HG03571 (cell line): ENCODE results near the gene CRMP1.

Source experiments
- ATAC-seq: cut with Tn5 transposase; IDR thresholded peaks from one replicate; pipeline ENCODE4 v1.9.1; 2021; ENCODE audit not compliant: unreplicated experiment

CRMP1 gene

DNA sequence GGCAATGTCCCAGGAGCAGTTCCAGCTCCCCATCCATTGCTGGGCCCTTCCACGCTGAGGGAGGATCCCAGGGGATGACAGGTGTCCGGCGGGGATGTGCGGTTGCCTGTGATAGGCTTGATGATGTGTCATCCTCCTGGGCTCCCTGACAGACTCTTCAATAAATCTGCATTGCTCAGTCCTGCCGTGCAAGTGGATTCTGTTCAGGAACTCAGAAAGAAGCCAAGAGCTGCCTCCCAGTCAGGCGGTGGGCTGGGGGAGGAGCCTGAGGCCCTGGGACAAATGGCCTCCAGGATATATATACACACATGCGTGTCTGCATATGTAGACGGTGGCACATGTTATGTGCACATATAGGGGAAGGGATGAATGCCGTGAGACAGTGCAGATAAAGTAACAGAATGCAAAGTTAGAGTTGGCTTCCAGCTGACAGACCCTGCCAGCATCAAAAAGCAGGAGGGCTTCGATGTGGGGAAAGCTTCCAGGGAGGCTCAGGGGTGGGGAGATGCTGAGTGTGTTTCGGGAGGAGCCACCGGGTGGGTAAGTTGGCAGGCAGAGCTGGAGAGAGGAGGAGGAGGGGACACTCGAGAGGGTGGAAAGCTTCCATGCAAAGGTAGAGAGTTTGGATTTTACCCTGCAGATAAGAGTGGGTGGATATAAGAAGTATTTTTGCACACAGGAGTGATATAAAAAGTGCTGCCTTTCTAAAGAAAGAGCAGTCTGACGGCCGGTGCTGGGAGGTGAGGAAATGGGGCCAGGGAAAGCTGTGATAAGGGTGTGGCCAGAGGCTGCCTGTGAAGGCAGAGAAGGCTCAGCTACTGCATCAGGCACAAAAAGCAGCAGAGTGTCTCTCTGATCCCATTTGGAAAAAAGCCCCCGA is 28.5 kb upstream of the CRMP1 start:
- ATAC-seq: no peak

DNA sequence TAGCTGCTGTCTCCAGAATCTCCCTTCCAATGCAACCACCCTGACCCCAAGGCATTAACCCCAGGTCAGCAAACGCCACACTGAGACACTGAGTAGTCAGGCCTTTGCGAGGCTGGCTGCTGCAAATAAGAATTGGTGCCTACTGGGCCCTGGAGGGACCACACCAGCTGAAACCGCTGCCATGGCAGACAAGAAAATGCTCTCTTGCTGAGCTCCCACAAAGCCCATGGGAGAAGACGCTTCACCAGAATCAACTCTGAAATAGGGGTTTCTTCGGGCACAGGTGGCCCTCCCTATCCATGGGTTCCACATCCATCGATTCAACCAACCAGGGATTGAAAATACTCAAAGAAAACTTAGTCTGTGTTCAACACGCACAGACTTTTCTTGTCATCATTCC is 26.7 kb upstream of the CRMP1 start:
- no peak for ATAC-seq

DNA sequence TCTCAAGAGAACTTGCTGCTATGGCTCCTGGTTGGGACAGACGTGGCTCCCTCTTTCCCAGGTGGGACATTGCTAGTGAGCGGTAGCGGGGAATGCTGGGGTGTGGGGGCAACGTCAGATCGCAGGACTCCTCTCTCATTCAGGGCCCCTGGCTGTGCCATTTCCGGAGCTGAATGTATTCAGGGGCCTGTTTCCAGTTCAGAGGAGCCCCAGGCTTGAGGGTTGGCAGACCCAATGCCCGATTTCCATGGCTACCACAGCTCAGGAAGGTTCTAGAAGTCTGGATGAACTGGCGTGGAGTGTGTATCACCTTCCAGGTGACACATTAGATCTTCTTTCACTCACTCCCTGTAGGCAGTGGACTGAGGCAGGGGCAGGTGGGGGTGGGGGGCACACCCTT is 26.2 kb upstream of the CRMP1 start:
- no peak for ATAC-seq

DNA sequence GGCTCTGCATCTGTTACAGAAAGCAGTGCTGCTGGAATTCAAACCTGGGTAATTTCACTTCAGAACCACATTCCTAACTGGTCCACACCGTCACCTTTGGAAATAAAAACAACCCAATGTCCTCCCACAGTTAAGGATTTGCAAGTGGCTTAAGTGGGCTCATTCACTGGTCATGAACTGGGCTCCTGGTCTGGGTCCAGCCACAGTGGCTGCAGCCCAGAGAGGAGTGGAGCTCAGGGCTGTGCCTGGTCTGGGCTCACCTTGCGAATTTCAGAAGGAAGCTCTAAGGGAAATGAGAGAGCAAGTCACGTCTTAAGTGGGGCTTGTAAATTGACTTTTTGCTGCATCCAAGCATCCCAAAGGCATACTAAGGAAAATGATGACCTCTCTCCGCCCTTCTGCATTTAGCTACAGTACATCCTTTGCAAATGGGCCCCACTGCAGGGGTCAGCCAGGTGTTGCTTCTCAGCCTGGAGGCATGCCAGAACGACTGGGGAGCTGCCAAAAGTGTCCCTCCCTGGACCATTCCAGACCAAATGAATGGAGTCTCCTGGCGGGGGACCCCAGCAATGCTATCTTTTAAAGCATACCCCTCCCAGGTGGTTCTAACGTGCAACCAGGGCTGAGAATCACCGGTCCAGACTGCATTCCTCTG is 25.6 kb upstream of the CRMP1 start:
- no peak for ATAC-seq

DNA sequence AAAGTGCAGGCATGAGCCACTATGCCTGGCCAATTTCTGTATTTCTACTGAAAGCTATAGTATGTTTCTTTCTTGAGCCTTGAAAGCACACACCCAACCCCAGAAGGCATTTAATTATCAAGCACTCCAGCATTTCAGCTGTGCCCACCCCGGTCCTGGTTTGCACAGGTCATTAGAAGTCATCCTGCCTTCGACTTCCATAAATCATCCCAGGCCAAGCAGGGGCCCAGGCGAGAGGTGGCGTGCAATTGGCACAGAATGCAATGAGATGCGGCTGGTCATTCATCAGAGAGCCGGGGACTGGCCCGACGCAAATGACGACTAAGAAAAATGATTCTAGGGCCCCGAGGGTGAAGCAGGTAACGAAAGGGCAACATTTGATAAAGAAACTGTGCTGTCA is 24.8 kb upstream of the CRMP1 start:
- no peak for ATAC-seq

DNA sequence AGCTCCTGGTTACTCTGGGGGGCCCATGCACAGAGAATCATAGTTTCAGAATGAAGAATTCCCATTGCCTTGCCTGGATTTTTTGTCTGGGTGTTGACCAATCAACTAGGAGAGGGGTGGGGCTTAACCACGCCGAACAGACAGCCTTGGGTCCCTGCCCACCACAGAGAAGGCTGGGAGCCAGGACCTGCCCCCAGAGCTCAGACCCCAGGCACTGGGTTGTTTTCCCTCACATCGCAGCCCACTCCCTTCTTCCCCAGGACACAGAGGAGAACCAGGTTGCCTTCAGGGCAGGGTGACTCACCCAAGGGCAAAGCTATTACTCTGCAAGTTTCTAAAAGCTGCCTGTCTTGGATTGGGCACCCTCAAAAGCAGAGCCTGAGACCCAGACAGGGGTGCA is 23.3 kb upstream of the CRMP1 start:
- ATAC-seq: no peak

DNA sequence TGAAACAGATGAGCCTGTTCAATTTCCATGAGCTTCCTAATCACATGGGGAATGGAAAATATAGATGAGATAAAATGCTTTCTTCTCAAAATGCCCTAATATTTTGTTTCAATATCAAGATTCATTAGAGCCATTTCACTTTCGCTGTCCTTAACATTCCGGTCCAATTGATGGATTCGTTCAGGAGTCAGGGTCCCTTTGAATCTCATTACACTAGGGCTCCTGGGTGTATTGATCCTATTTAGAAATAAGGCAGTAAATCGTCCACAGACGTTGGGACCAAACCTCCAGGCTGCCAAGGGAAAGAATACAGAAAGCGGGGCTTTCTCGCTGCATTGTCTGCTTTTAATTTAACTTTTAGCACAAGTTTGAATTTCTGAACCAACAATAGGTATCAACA is 20.6 kb upstream of the CRMP1 start:
- no peak for ATAC-seq

DNA sequence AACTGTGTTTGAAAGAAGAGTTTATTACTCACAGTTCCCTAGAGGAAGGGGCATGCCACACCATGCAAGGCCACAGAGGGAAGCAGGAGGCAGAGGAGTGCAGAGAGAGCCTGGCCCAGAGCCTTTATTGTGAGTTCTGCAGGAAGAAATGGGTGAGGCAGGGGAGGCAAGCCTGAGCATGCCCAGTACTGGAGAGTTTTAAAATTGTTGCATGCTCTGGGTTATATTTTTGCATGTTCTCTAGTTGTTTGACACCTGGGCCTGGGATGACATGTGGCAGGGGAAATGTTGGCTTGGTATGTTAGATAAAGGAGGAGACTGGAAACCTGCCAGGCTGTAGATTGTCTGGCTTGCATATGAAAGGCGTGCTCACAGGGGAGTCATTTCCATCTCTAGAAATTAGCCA is 19.7 kb upstream of the CRMP1 start:
- no peak for ATAC-seq

DNA sequence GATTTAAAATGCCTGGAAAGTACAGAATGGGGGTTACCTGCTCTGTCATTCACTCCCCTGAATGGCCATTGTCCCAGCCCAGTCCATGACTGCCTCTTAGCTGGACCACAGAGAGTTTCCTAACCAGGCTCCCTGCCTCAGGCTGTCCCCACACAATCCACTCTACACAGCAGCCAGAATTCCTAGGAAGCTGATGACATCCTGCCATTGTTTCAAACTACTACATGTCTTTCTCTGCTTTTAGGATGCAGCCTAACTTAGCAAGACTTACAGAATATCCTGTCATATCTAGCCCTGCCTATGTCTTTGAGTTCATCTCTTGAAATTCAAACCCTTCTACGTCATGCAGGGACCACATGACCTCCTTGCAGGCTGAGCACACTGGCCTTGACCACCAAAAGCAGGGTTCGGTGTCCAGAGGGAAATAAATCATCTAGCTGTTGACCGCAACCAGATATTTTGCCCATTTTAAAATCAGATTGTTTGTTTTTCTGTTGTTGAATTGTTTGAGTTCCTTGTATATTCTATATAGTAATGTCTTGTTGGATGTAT is 16.1 kb upstream of the CRMP1 start:
- ATAC-seq: no peak

DNA sequence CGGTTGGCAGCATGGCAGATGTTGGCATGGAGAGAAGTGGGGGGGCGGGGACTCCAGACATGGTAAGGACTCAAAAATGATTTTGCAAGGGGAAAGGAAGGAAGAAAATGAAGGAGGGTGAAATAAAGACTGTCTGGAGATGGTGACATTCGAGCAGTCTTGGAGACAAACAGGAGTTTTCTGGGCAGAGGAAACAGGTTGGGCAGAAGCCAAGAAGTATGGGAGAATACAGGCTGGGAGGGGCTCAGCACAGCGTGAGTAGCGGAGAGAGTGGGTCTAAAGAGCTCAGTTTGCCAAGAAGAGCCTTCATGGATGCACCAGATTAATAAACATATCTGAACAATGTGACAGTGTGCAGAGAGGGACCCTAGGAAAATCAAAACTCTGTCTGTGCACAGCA is 13.3 kb upstream of the CRMP1 start:
- ATAC-seq: no peak

DNA sequence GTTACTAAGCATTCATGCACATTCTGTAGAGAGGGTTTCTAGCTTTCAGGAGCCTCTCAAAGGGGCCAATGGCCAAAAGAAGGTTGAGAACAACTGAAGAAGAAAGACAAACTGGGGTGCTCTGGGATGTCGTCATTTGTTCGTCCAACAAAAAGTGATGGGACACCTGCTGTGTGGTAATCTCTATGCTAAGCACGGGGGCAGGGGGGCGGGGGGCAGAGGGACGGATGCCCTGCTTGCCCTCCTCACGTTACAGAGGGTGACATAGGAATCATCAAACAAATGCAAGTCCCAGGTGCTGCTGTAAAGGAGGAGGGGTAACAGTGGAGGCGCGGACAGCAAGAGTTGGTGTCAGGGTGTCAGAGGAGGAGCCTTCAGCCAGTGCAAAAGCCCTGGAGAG is 12.8 kb upstream of the CRMP1 start:
- ATAC-seq: no peak

DNA sequence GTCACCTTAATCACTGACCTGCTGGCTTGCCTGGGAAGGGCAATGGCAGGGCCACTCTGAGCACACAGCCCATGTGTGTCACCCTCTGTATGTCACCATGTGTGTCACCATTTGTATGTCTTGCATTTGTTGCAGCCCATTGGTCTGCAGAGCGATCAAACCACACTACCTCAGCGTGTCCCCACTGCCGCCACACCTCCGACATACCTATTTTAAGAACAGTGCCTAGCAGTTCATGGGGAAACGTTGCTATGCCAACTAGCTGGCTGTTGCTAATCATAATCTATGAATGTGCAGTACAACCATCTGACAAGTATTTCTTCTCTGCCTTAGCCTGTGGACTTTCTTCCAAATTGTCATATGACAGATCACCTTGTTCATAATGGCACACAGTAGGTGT is 8.0 kb upstream of the CRMP1 start:
- ATAC-seq: no peak

DNA sequence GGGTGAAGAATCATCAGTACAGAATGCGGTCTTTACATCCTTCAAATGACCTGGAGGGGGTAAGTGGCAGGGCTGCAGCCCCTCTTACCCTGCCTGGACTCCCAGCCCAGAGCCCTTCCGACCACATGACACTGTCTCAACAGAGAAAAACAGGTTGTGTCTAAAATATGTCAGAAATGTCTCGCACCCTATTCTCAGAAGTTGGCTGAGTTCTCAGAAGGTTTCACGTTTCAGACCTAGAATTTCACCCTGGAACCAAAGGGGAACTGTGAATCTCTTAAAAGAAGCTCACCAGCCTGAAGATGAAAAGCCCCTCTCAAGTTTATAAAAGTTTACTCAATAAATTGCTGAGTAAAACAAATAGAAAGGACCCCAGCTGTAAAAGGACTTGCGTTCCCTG is 7.0 kb upstream of the CRMP1 start:
- ATAC-seq: no peak

DNA sequence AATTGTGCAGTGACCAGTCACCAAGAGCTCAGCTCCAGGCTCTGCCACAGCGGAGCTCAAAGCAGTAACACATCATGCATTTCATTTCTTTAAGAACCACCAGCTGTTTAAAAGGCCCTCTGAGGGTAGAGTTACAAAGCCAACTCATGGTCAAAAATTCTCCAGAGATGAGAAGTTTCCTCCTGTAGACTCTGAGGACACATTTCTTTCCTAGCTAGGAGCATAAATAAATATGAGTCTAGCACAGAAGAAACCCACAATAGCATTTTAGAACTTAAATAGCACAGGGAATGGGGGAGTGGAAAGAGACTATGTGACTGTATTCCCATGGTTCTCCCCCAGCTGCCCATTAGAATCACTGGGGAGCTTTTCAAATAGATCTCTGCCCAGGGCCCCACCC is 6.5 kb upstream of the CRMP1 start:
- ATAC-seq: no peak

DNA sequence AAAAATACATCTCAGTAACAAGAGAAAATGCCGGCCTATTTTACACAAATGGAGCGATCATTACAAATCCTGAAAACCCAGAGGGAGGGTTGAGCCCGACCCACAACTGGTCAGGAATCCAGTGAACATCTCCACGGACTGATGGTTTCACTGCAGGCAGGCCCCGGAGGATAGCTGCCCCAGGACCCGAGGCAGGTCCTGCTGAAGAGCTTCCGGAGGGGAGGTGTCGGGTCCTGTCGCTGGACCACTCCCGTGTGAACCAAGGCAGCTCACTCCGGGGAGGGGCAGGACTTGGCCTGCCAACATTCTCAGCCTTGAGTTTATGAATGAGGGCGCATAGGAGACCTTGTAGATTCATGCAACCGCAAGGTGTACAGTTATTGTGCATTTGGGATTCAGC is 4.8 kb upstream of the CRMP1 start:
- no peak for ATAC-seq

DNA sequence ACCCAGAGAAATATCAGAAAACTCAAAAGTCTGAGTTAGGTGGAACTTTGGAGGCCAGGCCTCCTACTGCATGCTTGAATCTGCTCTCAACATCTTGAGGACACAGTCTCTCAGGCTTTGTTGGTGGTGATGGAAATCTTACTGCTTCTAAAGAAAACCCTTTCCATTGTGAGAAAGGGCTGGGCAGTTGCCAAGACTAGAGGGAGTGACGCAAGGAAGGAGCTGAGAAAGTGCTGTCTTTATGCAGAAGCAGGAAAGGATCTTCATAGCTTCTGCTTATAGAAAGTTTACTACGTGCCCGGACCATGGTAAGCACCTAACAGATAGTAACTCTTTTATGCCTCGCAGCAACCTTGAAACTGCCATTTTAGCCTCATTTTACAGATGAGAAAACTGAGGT is 2.4 kb upstream of the CRMP1 start:
- no peak for ATAC-seq

DNA sequence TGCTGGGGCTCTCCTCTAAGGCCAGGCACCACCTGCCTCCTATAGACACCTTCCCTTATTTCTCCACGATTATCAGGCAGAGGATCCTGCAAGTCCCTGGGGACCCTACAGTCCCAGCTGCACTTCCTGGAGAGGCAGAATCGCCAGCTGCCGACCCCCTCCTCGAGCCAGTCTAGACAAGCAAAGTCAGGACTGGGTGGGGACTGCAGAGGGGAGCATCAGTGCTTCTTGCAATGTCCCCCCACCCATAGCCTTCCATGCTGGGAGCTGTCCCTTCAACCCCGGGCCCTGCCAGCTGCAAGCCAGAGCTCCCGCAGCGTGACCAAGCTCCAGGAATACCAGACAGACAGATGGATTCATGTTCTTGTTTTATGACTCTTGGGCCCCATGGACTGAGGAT is 1.4 kb upstream of the CRMP1 start:
- ATAC-seq: no peak

DNA sequence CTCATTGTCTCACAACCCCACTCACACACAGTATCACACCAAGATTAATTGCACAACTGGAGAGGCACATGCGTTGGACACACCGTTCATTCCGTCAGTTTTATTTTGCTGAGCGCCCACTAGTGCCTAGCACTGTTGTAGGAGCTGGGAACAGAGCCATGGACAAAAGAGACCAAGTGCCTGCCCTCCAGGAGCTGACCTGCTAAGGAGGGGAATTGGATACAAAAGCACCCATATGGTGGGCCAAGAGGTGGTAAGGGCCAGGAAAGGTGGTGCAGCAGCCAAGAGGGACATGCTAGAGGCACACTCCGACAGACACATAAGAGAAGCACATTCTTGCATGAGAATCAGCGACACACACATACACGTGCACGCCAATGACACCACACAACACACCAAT is 705 bp upstream of the CRMP1 start:
- no peak for ATAC-seq

DNA sequence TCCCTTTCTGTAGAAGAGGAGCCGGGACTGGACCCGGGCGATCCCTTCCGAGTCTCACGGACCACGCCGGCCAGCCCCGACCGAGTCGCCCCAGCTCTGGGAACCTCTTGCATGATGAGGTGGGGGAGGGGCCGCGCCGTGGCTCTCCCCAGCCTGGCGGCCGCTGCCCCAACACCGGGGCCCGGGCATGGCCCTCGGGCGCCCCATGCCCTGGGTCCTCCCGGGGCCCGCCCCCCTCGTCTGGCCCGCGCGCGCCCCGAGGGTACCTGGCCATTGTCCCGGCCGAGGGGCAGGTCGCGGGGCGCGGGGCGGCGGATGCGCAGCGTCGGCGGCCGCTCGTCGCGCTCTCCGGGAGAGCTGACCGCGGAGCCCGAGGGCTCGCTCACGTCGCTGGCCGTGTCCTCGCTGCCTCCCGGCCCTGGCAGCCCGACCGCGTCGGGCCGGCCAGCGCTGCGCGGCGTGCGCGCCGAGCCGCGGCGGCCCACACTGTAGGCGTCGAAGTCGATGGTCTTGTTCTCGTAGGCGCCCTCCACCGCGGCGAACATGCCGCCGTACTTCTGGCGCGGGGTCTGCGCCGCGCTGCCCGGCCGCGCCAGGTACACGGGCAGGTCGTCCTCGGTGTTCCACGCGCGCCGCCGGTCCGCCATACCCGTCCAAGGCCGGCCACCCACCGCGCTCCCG is 423 bp downstream of the CRMP1 start:
- ATAC-seq: no peak

DNA sequence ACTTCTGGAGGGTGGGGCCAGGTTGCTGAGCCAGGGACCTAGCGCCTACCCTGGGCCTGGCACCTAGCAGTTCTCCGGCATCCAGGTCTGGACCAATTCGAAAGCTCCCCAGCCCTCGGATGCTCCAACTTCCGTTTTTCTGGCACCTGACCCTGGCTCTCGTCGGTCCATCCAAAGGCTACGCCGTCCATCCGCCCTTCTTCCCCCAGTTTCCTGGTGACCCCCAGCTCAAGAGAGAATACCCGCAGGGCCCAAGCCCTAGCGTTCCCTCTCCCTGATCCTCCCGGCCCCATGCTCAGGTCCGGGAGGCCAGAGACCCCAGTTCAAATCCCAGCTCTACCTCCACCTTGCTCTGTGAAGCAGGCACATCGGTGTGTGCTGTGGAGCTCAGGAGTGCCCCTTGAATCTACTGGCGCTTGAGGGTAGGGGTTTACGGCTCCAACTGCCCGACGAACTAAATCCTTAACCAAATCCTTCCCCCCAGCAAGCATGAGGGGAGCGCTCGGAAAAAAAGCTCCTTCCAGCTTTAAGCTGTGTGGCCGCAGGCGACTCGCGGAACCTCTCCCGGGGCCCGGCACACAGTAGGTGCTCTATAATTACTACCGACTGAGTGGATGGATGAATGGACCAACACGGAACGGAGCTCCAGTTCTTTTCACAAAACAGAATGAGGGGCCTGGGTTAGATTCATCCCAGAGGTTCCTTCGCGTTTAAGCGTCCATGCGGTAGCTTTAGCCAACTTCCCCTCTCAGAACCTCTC is 1.1 kb downstream of the CRMP1 start:
- no peak for ATAC-seq

DNA sequence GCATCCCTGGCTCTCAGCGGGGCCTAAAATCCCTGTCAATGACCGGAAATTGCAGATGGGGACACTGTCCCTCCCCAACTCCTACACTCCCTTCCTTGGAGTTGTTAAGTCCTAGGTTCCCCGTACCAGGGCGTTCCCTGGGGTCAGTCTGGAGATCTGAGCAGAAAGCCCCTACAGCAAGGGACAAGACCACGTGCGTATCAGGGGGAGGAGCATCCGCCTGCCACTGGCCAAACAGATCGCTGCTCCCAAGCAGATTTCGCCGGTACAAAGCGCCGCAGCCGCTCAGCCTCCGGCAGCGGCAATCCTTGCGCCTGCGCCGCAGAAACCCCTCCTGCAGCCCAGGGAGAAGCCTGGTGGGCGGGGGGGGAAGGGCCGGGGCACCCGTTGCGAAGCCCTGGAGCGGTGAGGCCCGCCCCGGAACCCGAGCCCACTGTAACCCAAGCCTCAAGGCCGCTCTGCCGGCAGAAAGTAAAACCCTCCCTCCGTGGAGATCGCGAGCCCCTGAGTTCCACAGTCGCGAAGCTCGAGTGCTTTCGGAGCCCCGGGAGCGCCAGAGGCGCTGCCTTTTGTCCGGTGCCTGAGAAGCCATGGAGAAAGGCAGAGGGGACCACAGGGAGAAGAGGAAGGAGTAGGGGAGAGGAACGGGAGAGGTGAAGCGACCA is 2.7 kb downstream of the CRMP1 start:
- no peak for ATAC-seq
